ENCODE measurements around the gene UBD.

Gene UBD

DNA sequence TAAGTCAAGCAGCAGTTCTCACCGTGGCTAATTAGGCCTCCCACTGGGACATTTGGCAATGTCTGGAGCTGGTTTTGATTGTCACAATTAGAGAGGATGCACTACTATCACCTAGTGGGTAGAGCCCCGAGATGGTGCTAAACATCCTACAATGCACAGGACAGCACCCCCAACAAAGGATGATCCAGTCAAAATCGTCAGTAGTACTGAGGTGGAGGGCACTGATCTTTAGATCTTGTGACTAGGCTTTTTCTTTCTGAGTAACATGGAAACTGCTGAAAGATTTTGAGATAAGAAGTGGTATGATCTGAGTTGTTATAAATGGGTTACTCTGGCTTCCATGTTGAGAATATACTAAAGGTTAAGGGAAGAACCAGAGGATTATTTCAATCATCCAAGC, 12.0 kb downstream of the UBD start:
- H3K4me2 ChIP-seq (ENCODE audit: low read depth, low read length, poor library complexity, severe bottlenecking), result no peak overlapping the region
- H3K79me2 ChIP-seq (ENCODE audit: insufficient read depth, low read length), result no peaks in the 10 kb centered on the region
- H2AFZ ChIP-seq (ENCODE audit: low read length), result no peak overlapping the region
- no peaks in the 10 kb centered on the region for H3K36me3 ChIP-seq (ENCODE audit: insufficient read depth, low read length)
- H3K9me2 ChIP-seq (replicated peaks; ENCODE audit: low read depth, low read length), result no peaks in the 10 kb centered on the region
- no peaks in the 10 kb centered on the region for H4K20me1 ChIP-seq (ENCODE audit: insufficient read depth, low read length, poor library complexity, severe bottlenecking)
- H3K9ac ChIP-seq (ENCODE audit: low read depth, low read length, poor library complexity, severe bottlenecking), result no peak overlapping the region
- no peaks in the 10 kb centered on the region for H3K27me3 ChIP-seq (ENCODE audit: insufficient read depth, low read length, poor library complexity, severe bottlenecking)
- no peaks in the 10 kb centered on the region for H3F3A ChIP-seq (ENCODE audit: low read depth)
- no peaks in the 10 kb centered on the region for H3K9me3 ChIP-seq (ENCODE audit: insufficient read depth, low read depth, low read length)
- H3K4me3 ChIP-seq (ENCODE audit: low read length, poor library complexity, severe bottlenecking), result no peak overlapping the region
- H3K4me1 ChIP-seq (ENCODE audit: insufficient read depth, low read length, poor library complexity, severe bottlenecking), result no peaks in the 10 kb centered on the region
- TF ChIP-seq, protein P1, sequence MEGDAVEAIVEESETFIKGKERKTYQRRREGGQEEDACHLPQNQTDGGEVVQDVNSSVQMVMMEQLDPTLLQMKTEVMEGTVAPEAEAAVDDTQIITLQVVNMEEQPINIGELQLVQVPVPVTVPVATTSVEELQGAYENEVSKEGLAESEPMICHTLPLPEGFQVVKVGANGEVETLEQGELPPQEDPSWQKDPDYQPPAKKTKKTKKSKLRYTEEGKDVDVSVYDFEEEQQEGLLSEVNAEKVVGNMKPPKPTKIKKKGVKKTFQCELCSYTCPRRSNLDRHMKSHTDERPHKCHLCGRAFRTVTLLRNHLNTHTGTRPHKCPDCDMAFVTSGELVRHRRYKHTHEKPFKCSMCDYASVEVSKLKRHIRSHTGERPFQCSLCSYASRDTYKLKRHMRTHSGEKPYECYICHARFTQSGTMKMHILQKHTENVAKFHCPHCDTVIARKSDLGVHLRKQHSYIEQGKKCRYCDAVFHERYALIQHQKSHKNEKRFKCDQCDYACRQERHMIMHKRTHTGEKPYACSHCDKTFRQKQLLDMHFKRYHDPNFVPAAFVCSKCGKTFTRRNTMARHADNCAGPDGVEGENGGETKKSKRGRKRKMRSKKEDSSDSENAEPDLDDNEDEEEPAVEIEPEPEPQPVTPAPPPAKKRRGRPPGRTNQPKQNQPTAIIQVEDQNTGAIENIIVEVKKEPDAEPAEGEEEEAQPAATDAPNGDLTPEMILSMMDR (conservative IDR thresholded peaks at IDR 0.05; ENCODE audit: low read length), result no peak
- no peak for TF ChIP-seq EZH2phosphoT487 (IDR thresholded peaks at IDR 0.05; ENCODE audit: borderline replicate concordance)

DNA sequence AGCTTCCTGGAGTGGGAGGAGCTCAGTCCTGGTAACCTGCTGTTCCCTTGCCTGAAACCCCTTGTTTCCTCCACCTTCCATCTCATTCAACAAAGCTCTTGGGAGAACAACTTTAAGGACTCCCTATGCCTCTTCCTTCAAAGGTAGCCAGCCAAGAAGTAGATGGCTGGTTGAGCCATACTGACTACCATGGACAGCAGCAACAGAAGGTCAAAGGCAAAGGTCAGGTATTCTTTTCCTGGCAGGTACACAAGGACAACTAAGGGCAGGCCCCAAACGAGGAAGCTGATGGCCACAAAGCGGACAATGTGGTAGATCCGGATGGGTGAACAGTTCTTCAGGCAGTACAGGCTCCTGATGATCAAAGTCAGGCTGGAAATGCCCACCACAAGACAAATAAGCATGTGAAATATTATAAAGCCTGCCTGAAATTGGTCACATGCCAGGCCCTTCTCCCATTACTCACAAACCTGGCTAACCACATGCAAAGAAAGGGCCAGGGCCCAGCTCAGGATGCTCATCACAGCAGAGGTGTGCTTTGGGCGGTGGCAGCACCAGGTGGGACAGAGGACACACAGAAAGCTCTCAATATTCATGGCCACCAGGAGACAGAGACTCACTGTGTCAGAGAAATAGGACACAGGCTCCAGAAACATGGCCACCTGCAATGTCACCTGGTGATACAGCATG, 21.7 kb downstream of the UBD start:
- Histone ChIP-seq H3F3A (ENCODE audit: low read depth) (no peaks in the 10 kb centered on the region), H3K27me3 (ENCODE audit: insufficient read depth, low read length, poor library complexity, severe bottlenecking) (no peaks in the 10 kb centered on the region), H4K20me1 (ENCODE audit: insufficient read depth, low read length, poor library complexity, severe bottlenecking) (no peaks in the 10 kb centered on the region), H3K79me2 (ENCODE audit: insufficient read depth, low read length) (no peaks in the 10 kb centered on the region), H3K9ac (ENCODE audit: low read depth, low read length, poor library complexity, severe bottlenecking) (no peak overlapping the region), H3K4me1 (ENCODE audit: insufficient read depth, low read length, poor library complexity, severe bottlenecking) (no peaks in the 10 kb centered on the region), H3K9me2 (replicated peaks; ENCODE audit: low read depth, low read length) (no peaks in the 10 kb centered on the region), H3K4me3 (ENCODE audit: low read length, poor library complexity, severe bottlenecking) (no peak overlapping the region), H3K36me3 (ENCODE audit: insufficient read depth, low read length) (no peaks in the 10 kb centered on the region), H3K4me2 (ENCODE audit: low read depth, low read length, poor library complexity, severe bottlenecking) (no peak overlapping the region), H3K9me3 (ENCODE audit: insufficient read depth, low read depth, low read length) (no peaks in the 10 kb centered on the region), H2AFZ (ENCODE audit: low read length) (no peak overlapping the region)
- no peak for TF ChIP-seq EZH2phosphoT487 (IDR thresholded peaks at IDR 0.05; ENCODE audit: borderline replicate concordance)
- TF ChIP-seq, protein P1 (conservative IDR thresholded peaks at IDR 0.05; ENCODE audit: low read length), result no peak

DNA sequence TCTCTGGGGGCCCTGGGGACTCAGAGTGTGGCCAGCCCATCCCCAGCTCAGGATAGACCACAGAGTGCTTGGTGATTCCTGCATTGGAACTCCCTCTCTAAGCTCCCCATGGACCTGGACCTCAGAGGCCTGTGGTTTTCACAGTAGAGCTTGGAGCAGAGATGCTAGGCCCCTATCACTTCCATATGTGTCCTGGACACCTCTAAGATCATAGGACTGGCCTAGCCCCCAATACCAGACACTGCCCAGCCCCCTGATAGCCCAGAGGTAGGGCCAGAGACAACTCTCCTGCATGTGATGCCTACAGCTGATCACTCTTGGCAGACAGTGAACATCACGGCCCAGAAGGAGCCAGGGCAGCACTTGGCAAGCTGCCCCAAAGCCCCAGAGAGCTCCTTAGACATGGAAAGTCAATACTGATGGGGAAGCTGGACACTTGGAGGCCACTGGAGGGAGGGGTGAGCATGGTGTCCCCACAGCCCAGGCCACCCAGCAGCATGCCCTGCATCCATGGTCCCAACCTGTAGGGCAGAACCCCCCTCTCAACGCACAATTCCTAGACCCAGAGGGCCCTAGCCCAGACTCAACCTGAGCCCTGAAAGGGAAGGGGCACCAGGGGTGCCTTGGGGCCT, 27.1 kb downstream of the UBD start:
- no peak overlapping the region for H2AFZ ChIP-seq (ENCODE audit: low read length)
- H3K27me3 ChIP-seq (ENCODE audit: insufficient read depth, low read length, poor library complexity, severe bottlenecking), result no peaks in the 10 kb centered on the region
- no peak for TF ChIP-seq EZH2phosphoT487 (IDR thresholded peaks at IDR 0.05; ENCODE audit: borderline replicate concordance)
- TF ChIP-seq, protein P1 (conservative IDR thresholded peaks at IDR 0.05; ENCODE audit: low read length), result no peak
- no peaks in the 10 kb centered on the region for H3K79me2 ChIP-seq (ENCODE audit: insufficient read depth, low read length)
- no peaks in the 10 kb centered on the region for H3K9me2 ChIP-seq (replicated peaks; ENCODE audit: low read depth, low read length)
- H3F3A ChIP-seq (ENCODE audit: low read depth), result no peaks in the 10 kb centered on the region
- H3K36me3 ChIP-seq (ENCODE audit: insufficient read depth, low read length), result no peaks in the 10 kb centered on the region
- peaks cover 10% of the 10 kb centered on the region for H3K4me1 ChIP-seq (ENCODE audit: insufficient read depth, low read length, poor library complexity, severe bottlenecking)
- no peak overlapping the region for H3K4me2 ChIP-seq (ENCODE audit: low read depth, low read length, poor library complexity, severe bottlenecking)
- no peaks in the 10 kb centered on the region for H4K20me1 ChIP-seq (ENCODE audit: insufficient read depth, low read length, poor library complexity, severe bottlenecking)
- no peaks in the 10 kb centered on the region for H3K9me3 ChIP-seq (ENCODE audit: insufficient read depth, low read depth, low read length)
- no peak overlapping the region for H3K9ac ChIP-seq (ENCODE audit: low read depth, low read length, poor library complexity, severe bottlenecking)
- no peak overlapping the region for H3K4me3 ChIP-seq (ENCODE audit: low read length, poor library complexity, severe bottlenecking)

All from Loucy (cell line).